Measurements from ENCODE around the gene HINFP. TPM values are rescaled to one million over a fixed set of nuclear protein-coding genes. Genes with fewer than 3 reads are reported as not detected.
"Not testable (repeated sequence)": the region's sequence is repeated elsewhere in the genome, so short reads cannot be mapped to it uniquely, and the experiment has no call there.

The HINFP gene
- polyA plus RNA-seq, 4 donors, result 21.3 to 44.1 (median 26.5) TPM

DNA sequence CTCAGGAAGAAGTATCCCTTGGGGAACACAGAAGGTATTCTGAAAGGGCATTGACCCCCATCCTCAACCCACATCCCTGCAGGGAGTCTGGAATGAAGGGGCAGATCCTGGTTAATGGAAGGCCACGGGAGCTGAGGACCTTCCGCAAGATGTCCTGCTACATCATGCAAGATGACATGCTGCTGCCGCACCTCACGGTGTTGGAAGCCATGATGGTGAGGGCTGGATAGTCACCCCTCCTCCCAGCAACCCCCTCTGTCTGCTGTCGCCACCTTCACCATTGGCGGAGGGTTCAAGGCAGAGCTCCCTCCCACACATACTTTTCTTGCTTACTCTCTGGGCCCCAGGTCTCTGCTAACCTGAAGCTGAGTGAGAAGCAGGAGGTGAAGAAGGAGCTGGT lies 32.8 kb downstream of the HINFP start:
- no peak for DNase-seq (ENCODE audit: low read depth in 4 of 4, low spot score in 3 of 4)

DNA sequence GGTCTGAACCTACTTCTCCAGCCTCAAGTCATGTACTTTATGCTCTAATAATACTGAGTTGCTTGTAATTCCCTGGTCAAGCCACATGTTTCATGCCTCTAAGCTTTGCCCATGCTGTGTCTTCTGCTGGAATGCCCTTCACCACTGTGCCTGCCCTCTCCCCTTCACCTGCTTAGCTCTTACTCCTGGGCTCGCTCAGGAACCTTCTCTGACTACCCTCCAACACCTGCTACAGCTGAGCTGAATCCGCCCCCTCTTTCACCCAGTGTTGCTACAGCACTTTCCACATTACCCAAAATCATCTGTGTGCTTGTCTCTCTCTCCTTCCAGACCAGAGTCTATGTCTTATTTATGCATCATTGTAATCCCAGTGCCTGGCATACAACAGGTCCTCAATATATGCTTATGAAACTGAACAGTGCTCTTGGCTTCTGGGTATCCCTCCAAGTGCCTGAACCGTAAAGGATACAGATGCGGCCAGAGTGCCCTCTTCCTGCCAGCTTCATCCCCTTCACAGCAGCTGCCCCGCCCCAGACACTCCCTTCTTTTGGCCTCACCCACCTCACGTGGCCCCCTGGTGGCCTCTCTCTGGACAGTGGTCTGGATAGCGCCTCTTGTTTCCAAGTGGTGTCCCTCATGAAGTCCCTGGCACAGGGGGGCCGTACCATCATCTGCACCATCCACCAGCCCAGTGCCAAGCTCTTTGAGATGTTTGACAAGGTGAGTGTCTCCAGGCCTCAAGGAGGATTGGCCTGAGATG lies 34.5 kb downstream of the HINFP start:
- no peak for DNase-seq (ENCODE audit: low read depth in 4 of 4, low spot score in 3 of 4)

DNA sequence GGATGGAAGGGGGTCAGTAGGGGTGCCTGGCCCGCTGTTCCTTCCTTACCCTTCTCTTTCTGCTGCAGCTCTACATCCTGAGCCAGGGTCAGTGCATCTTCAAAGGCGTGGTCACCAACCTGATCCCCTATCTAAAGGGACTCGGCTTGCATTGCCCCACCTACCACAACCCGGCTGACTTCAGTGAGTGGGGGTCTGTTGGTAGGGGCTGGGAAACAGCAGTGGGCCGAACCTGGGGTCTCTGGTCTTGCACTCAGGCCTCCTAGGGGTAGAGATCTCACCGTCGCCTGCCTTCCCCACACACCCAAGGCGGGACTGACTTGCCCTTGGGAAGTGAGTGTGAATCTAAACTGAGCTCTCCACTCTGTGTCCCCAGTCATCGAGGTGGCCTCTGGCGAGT lies 35.1 kb downstream of the HINFP start:
- DNase-seq (ENCODE audit: low read depth in 4 of 4, low spot score in 3 of 4), result no peak

DNA sequence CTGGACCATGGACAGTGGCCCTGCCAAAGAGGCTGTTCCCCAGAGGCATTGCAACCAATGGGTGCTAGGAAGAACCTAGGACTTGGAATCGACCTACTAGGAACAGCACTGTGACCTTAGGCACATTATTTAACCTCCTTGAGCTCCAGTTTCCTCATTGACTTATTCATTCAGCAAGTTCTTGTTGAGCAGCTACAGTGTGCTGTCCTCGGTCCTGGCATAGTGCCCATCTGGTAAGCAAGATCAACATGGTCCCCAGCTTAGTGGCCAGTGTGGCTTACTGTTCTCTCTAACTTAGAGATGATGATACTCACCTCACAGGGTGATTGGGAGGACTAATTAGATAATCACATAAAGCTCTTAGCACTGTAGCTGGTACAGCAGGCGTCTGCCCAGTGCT lies 35.7 kb downstream of the HINFP start:
- DNase-seq (ENCODE audit: low read depth in 4 of 4, low spot score in 3 of 4), result no peak

DNA sequence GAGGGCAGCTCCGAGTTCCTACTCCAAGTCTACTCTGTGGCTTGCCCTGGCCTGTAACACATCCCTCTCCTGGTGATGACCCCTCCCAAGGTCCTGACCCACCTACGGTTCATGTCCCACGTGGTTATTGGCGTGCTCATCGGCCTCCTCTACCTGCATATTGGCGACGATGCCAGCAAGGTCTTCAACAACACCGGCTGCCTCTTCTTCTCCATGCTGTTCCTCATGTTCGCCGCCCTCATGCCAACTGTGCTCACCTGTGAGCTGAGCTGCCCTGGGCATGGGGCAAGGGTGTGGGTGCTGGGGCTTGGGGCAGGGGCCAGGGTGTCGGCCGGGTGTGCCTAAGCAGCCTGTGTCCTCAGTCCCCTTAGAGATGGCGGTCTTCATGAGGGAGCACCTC lies 37.1 kb downstream of the HINFP start:
- DNase-seq (ENCODE audit: low read depth in 4 of 4, low spot score in 3 of 4), result no peak

DNA sequence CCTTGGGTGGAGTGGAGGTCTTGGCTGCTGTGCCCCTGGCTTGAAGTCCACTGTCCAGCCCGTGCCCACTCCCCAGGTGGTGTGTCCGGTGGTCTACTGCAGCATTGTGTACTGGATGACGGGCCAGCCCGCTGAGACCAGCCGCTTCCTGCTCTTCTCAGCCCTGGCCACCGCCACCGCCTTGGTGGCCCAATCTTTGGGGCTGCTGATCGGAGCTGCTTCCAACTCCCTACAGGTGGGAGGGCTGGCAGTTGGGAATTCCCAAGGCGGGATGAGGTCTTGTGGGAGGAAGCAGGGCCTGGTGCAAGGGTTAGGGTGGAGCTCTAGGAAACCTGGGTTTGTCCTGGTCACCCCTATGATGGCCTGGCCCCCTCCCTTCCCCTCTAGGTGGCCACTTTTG lies 38.8 kb downstream of the HINFP start:
- DNase-seq (ENCODE audit: low read depth in 4 of 4, low spot score in 3 of 4), result no peak

DNA sequence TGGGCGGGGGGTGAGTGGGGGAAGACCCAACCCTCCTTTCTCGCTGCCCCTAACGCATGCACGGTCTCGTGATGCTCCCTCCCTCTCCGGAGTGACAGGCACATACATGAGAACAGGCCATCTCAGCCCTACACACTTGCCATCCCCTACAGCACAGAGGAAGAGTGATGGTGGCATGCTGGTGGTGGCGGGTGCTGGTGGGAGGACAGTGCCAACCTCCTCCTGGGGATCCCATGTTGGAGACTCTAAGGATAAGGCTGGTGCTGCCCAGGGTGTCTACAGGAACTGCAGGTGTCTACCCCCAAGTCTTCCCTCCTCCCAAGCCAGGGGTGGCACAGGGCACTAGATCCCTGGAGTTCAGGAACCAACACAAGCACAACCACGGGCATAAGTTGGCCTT lies 40.5 kb downstream of the HINFP start:
- DNase-seq (ENCODE audit: low read depth in 4 of 4, low spot score in 3 of 4), result no peak

DNA sequence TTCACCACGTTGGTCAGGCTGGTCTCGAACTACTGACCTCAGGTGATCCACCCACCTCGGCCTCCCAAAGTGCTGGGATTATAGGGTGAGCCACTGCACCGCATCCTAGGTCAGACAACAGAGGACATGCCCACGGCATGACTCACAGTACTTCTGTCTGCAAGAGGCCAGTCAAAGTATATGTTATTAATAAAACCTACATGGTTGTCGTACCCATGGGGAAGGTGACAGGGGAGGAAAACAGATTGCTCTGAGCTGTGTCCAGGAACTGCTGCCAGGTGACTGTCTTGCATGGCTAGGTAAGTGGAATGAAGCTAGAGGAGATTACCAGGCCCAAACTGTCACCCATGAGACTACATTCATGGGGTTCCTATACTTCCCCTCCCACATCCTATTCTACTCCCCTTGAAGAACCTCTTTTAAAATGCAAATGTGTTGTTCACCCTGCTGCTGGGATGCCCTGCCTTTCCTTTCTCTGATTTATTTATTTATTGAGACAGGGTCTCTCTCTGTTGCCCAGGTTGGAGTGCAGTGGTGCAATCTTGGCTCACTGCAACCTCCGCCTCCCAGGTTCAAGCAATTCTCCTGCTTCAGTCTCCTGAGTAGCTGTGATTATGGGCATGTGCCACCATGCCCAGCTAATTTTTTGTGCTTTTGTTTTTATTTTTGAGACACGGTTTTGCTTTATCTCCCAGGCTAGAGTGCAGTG lies 45.1 kb downstream of the HINFP start:
- DNase-seq (ENCODE audit: low read depth in 4 of 4, low spot score in 3 of 4), result peak in 1 of 4 donors; percentile 47

DNA sequence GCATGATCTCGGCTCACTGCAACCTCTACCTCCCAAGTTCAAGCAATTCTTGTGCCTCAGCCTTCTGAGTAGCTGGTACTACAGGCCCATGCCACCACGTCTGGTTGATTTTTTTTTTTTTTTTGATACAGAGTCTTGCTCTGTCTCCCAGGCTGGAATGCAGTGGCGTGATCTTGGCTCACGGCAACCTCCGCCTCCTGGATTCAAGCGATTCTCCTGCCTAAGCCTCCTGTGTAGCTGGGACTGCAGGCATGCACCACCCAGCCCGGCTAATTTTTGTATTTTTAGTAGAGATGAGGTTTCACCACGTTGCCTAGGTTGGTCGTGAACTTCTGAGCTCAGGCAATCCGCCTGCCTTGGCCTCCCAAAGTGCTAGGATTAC lies 45.7 kb downstream of the HINFP start:
- not testable (repeated sequence) for DNase-seq (ENCODE audit: low read depth in 4 of 4, low spot score in 3 of 4)

DNA sequence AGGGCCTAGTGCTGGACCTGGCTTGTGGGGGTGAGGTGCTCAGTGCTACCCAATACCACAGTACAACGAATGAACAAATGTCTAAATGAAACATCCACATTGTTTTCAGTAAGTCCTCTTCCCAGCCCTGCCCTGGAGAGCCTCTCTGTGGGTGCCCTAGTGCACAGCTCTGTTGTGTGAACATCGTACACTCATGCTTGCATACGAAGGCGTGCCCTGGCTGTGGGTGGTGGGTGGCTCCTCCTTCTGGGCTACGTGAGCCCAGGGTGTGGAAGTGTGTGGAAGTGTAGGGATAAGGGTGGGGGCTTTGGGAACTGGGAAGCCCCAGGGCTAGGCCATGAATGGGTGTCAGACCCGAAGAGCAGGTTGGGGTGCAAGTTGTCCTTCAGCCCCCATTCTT lies 46.6 kb downstream of the HINFP start:
- DNase-seq (ENCODE audit: low read depth in 4 of 4, low spot score in 3 of 4), result no peak

DNA sequence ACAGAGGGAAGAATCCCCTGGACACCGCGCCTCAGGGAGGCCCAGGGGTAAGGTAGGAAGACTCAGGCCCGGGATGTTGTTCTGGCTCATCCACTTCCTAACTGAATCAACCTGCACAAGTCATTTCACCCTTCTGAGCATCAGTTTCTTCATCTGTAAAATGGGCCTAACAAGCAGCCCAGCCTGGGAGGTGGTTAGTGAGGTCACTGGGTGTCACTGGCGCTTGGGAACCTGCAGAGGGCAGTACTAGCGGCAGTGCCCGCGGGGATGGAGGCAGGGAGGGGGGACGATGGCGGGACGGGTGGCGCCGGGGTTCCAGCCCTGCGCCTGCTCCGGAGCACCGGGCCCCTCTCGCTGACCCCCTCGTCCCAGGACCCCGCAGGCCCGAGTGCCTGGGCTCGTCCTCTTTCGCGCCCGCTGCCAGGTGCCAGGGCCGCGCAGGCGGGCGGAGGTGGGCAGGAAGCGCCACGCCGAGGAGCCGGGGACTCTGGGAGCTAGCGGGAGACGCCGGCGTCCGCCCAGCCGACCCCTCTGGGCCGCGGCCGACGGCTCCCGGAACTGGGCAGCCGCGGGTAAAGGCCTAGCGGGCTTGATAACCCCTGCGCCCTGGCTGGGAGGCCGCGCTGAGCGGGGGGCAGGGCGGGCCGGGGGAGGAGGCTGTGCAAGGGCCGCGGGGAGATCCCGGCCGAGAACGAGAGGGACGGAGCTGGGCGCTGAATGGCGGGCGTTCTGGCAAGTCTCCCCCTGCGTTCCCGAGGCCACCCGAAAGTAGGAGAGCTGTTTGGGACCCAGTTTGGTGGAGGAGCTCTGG lies 47.3 kb downstream of the HINFP start, which contains the start of gene NLRX1:
Gene NLRX1 (plus strand): TSS at position 255 of the 811 bp plus-strand sequence. CDS start 2,679 bp downstream, outside the sequence.
- peak in 2 of 4 donors; percentile 64 to 72 for DNase-seq (ENCODE audit: low read depth in 4 of 4, low spot score in 3 of 4)

DNA sequence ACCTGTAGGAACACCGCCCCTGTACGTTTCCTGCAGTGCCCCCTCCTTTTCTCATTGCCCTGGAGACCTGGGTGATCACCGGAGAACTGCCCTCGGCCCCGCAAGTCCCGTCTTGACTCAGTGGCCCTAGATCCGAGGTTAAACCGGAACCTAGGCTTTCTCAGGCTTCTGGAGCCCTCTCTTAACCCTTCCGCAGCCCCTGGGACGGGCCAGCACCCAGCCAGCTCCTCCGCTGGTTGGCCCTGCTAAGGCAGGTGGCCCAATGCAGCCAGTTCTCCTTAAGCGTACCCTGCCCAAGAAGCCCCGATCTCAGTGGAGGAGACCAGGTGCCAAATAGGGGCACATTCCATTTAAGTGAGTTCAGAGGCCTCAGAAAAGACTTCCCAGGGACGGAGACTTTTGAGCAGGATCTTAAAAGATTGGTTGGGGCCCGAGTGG lies 47.9 kb downstream of the HINFP start:
- DNase-seq (ENCODE audit: low read depth in 4 of 4, low spot score in 3 of 4), result no peak

DNA sequence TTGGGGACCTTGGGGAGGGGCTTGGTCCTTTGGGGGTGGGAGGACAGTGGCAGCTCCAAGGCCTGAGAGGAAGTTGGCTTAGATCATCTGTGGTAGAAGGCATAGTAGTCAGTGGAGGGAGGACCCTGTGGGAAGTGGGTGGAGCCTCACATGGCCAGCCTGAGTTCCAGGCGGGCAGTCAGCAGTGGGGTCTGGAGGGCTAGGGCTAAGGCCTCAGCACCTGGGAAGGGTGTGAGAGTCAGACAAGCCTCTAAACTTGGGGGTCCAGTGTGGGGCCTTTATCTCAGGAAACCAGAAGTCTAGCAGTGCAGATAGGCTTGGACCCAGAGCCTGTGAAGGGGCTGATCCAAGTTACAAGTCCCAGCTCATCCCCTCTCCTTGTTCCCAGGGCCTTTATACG lies 51.1 kb downstream of the HINFP start:
- no peak for DNase-seq (ENCODE audit: low read depth in 4 of 4, low spot score in 3 of 4)

DNA sequence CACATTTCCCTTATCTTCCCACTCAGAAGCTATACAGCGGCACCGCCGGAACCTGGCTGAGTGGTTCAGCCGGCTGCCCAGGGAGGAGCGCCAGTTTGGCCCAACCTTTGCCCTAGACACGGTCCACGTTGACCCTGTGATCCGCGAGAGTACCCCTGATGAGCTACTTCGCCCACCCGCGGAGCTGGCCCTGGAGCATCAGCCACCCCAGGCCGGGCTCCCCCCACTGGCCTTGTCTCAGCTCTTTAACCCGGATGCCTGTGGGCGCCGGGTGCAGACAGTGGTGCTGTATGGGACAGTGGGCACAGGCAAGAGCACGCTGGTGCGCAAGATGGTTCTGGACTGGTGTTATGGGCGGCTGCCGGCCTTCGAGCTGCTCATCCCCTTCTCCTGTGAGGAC lies 52.1 kb downstream of the HINFP start:
- no peak for DNase-seq (ENCODE audit: low read depth in 4 of 4, low spot score in 3 of 4)

DNA sequence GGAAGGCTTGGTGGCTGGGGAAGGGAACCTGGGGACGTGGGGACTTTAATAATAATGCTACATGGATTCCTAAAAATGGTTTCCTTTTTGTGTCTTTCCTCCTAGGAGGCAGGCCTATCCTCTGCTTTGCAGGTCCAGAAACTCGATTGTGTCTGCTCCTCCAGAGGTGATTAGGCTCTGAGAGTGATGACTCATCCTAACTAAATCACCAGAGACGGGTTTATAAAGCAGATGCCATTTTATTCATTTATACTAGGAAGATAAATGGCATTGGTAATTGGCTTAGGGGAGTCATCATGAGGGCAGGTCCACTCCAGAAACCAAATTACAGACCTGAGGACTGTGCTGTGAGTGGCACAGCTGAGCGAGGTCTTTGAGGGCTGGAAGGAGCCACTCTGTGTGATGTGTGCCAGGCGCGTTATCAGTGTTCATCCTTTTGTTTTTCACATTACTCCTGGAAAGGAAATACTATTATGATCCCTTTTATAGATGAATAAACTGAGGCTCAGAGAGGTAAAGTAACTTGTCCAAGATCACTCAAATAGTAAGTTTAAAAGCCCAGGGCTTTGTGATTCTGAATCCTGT lies 54.2 kb downstream of the HINFP start:
- DNase-seq (ENCODE audit: low read depth in 4 of 4, low spot score in 3 of 4), result no peak

DNA sequence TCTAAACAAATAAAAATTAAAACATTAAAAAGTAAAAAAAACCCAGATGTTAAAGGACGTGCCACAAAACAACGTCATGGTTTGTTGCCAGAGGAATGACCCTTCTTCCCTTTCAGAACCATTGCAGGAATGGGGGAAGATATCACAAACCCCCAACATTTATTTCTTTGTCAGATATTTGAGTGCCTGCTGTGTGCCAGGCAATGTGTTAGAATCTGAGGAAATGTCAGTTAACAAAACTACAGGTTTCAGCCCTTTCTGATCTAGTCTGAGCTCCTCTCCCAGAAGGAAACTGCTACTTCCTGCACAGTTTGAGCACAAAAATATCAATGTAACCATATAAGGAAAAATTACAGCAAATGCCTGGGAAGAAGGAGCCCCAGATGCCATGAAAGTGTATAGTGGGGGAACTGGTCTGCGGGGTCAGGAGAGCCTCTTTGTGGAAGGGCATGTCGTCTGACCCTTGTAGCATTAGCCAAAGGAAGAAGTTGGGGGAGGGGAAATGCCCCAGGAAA lies 56.8 kb downstream of the HINFP start:
- no peak for DNase-seq (ENCODE audit: low read depth in 4 of 4, low spot score in 3 of 4)

DNA sequence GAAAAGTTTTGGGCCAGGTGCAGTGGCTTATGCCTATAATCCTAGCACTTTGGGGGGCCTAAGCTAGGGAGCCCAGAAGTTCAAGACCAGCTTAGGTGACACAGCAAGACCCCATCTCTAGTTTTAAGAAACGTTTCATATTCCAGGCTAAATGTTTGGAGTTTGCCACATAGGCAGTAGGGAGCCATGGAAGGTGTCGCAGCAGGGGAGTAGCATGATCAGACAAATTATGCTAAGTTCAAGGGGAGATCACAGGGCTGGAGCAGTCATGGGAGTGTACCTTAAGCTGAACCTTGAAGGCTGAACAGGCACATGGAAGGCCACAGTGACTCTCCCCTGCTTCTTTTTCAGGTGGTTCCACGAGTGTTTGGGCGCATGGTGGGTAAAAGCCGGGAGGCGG lies 58.0 kb downstream of the HINFP start:
- DNase-seq (ENCODE audit: low read depth in 4 of 4, low spot score in 3 of 4), result no peak

DNA sequence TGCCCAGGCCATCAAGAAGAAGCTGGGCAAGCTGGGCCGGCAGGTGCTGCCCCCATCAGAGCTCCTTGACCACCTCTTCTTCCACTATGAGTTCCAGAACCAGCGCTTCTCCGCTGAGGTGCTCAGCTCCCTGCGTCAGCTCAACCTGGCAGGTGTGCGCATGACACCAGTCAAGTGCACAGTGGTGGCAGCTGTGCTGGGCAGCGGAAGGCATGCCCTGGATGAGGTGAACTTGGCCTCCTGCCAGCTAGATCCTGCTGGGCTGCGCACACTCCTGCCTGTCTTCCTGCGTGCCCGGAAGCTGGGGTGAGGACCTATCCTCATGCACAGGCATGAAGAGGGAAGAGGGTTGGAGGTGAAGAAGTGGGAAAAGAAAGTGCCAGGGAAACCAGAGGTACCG lies 58.6 kb downstream of the HINFP start:
- DNase-seq (ENCODE audit: low read depth in 4 of 4, low spot score in 3 of 4), result no peak

DNA sequence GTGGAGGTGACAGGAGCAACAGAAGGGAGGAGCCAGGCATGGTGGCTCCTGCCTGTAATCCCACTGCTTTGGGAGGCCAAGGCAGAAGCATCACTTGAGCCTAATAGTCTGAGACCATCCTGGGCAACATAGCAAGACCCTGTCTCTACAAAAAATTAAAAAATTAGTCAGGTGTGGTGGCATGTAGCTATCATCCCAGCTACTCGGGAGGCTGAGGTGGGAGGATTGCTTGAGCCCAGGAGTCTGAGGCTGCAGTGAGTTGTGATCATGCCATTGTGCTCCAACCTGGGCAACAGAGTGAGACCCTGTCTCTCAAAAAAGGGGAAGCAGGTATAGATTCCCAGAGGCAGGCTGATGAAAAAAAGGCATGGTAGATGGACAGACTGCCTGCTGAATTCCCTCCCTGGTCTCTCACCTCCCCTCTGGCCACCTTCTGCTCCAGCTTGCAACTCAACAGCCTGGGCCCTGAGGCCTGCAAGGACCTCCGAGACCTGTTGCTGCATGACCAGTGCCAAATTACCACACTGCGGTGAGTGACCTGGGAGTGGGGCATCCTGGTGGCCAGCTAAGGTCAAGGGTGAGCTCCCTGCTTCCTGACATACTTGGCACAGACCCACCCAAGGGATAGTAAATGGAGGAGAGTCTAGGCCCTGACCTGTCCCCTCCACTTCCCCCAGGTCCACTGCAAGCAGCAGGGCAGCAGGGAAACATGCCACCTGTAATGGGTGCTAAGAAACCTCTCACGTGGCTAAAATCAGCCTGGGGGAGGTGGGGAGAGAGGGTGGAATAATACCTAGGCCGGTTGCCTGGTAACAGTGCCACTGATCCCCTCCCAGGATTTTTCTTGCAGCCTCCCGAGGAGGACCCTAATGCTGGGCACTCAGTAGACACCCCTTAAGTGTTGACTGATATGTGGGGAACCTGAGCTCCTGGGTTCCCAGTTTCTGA lies 59.6 kb downstream of the HINFP start:
- no peak for DNase-seq (ENCODE audit: low read depth in 4 of 4, low spot score in 3 of 4)

Data from left renal pelvis (tissue), 4 donors.